ENCODE measurements around the gene CDADC1.

DNA sequence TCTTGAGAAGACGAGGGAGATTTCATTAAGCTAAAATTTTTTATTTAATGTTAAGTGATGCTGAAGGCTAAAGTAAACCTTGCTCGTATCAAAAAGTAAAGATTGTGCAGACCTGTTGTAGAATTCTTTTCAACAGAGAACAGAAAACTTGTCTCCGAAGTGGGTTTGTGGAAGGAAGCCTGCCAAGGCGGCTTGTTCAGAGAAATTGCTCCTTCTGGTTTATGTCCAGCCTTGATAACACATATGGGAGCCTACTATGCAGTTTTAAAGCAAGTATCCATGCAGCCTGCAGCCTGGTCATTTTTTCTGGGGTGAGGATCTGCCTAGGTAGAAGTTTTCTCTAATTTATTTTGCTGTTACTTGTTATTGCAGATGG lies 26.1 kb upstream of the CDADC1 start:
- TF ChIP-seq CTCF (conservative IDR thresholded peaks at IDR 0.05; ENCODE audit: low read depth in 2 of 2) (no peak), EZH2phosphoT487 (IDR thresholded peaks at IDR 0.05; ENCODE audit: unreplicated experiment) (no peak), POLR2AphosphoS5 (IDR thresholded peaks at IDR 0.05; ENCODE audit: low read depth) (no peak), EZH2 (IDR thresholded peaks at IDR 0.05; ENCODE audit: low read depth, unreplicated experiment) (peak; percentile 49), REST (IDR thresholded peaks at IDR 0.05; ENCODE audit: unreplicated experiment) (no peak), JUNB (IDR thresholded peaks at IDR 0.05; ENCODE audit: unreplicated experiment) (no peak), STAT1 (IDR thresholded peaks at IDR 0.05; ENCODE audit: unreplicated experiment) (no peak), NANOG (IDR thresholded peaks at IDR 0.05; ENCODE audit: borderline replicate concordance) (no peak)
